Liver (tissue), 9 donors: Measurements from ENCODE around the gene GPR55. TPM values are rescaled to one million over a fixed set of nuclear protein-coding genes. Genes with fewer than 3 reads are reported as not detected.

Source experiments
- DNase-seq: peaks from one replicate; pipeline ENCODE4 v3.0.0-alpha.2; 2017; ENCODE audit warnings: low spot score
- H3K27ac ChIP-seq, 2 donors: one replicate each; pipeline ENCODE4 v1.7.0; 2013; ENCODE audit warnings: inconsistent platforms in 2 of 2, low read length in 2 of 2, control low read depth in 1 of 2, low read depth in 1 of 2, mild to moderate bottlenecking in 1 of 2
- H3K27me3 ChIP-seq, 4 donors: one replicate each; pipeline versions ENCODE4 v1.6.1 to v1.7.0; 2013; ENCODE audit warnings: low read length in 3 of 4, inconsistent platforms in 1 of 4, mild to moderate bottlenecking in 1 of 4, moderate library complexity in 1 of 4; ENCODE audit not compliant: control insufficient read depth in 4 of 4, insufficient read depth in 4 of 4
- H3K36me3 ChIP-seq, 4 donors: one replicate each; pipeline versions ENCODE4 v1.6.1 to v1.7.0; 2013; ENCODE audit warnings: low read length in 3 of 4, mild to moderate bottlenecking in 3 of 4, low read depth in 1 of 4, moderate library complexity in 1 of 4; ENCODE audit not compliant: control insufficient read depth in 4 of 4, insufficient read depth in 3 of 4
- H3K4me1 ChIP-seq, 4 donors: one replicate each; pipeline versions ENCODE4 v1.6.1 to v1.7.0; 2013; ENCODE audit warnings: low read length in 3 of 4, mild to moderate bottlenecking in 3 of 4, moderate library complexity in 1 of 4; ENCODE audit not compliant: control insufficient read depth in 4 of 4, insufficient read depth in 4 of 4
- H3K4me3 ChIP-seq, 3 donors: one replicate each; pipeline versions ENCODE4 v1.6.1 to v1.7.0; 2013; ENCODE audit warnings: low read length in 3 of 3, control low read depth in 1 of 3, low read depth in 1 of 3, mild to moderate bottlenecking in 1 of 3
- H3K9ac ChIP-seq, 2 donors: one replicate each; pipeline ENCODE4 v1.7.0; 2013; ENCODE audit warnings: low read length in 2 of 2, mild to moderate bottlenecking in 2 of 2, moderate library complexity in 2 of 2, control low read depth in 1 of 2, low read depth in 1 of 2
- H3K9me3 ChIP-seq, 4 donors: one replicate each; pipeline versions ENCODE4 v1.6.1 to v1.7.0; 2013; ENCODE audit warnings: low read length in 3 of 4; ENCODE audit not compliant: control insufficient read depth in 4 of 4
- ATF3 ChIP-seq: IDR thresholded peaks from 2 replicates; pipeline ENCODE4 v1.6.1; 2016; ENCODE audit warnings: antibody characterized with exemption
- CTCF ChIP-seq: fragments of 150-350 bp; IDR thresholded peaks from 2 replicates; pipeline ENCODE4 v1.5.1; 2017; ENCODE audit warnings: improper control_type of control experiment, low read depth, low read length; ENCODE audit not compliant: missing input control
- EGR1 ChIP-seq, 2 donors: IDR thresholded peaks; 2 replicates each; pipeline ENCODE4 v1.6.1; 2016 to 2018; ENCODE audit warnings: antibody characterized with exemption in 2 of 2, low read depth in 2 of 2
- FOXA1 ChIP-seq: IDR thresholded peaks from 2 replicates; pipeline ENCODE4 v1.6.1; 2016; ENCODE audit warnings: antibody characterized with exemption
- FOXA2 ChIP-seq: IDR thresholded peaks from 2 replicates; pipeline ENCODE4 v1.6.1; 2016; ENCODE audit warnings: antibody characterized with exemption
- GABPA ChIP-seq, 2 donors: IDR thresholded peaks in 1 of 2; conservative IDR thresholded peaks in 1 of 2; 2 replicates each; pipeline ENCODE4 v1.6.1; 2016; ENCODE audit warnings: antibody characterized with exemption in 2 of 2, mild to moderate bottlenecking in 1 of 2, moderate library complexity in 1 of 2
- HNF4A ChIP-seq, 2 donors: conservative IDR thresholded peaks; 2 replicates each; pipeline ENCODE4 v1.6.1; 2016; ENCODE audit warnings: antibody characterized with exemption in 2 of 2, mild to moderate bottlenecking in 2 of 2
- HNF4G ChIP-seq: IDR thresholded peaks from 2 replicates; pipeline ENCODE4 v1.6.1; 2016; ENCODE audit warnings: antibody characterized with exemption
- JUND ChIP-seq, 2 donors: IDR thresholded peaks; 2 replicates each; pipeline ENCODE4 v1.6.1; 2016; ENCODE audit warnings: antibody characterized with exemption in 2 of 2
- MAX ChIP-seq: IDR thresholded peaks from 2 replicates; pipeline ENCODE4 v1.6.1; 2016; ENCODE audit warnings: antibody characterized with exemption
- NR2F2 ChIP-seq: IDR thresholded peaks from 2 replicates; pipeline ENCODE4 v1.6.1; 2016; ENCODE audit warnings: antibody characterized with exemption
- RAD21 ChIP-seq, 2 donors: IDR thresholded peaks; 2 replicates each; pipeline ENCODE4 v1.6.1; 2016; ENCODE audit warnings: antibody characterized with exemption in 2 of 2, mild to moderate bottlenecking in 2 of 2
- REST ChIP-seq: IDR thresholded peaks from 2 replicates; pipeline ENCODE4 v1.6.1; 2016; ENCODE audit warnings: antibody characterized with exemption, mild to moderate bottlenecking
- RXRA ChIP-seq, 2 donors: IDR thresholded peaks; 2 replicates each; pipeline ENCODE4 v1.6.1; 2017 to 2018; ENCODE audit warnings: antibody characterized with exemption in 2 of 2, mild to moderate bottlenecking in 1 of 2
- SP1 ChIP-seq: IDR thresholded peaks from 2 replicates; pipeline ENCODE4 v1.6.1; 2018; ENCODE audit warnings: antibody characterized with exemption, mild to moderate bottlenecking
- TAF1 ChIP-seq: conservative IDR thresholded peaks from 2 replicates; pipeline ENCODE4 v1.6.1; 2016; ENCODE audit warnings: antibody characterized with exemption, mild to moderate bottlenecking
- YY1 ChIP-seq: IDR thresholded peaks from 2 replicates; pipeline ENCODE4 v1.6.1; 2016; ENCODE audit warnings: antibody characterized with exemption, mild to moderate bottlenecking
- WGBS: extraction: QIAGEN DNeasy Blood & Tissue Kit; methylation state at CpG from one replicate; pipeline ENCODE4 v1.1.7; 2013; 5-methylcytosine and 5-hydroxymethylcytosine counted together
- polyA plus RNA-seq, 2 donors: library from polyadenylated mRNA; stranded (reverse) in 1 of 2; unstranded in 1 of 2; fragments of 200-250 nt in 1 of 2; fragments of >200 nt in 1 of 2; fragmentation: Nextera tagmentation in 1 of 2; extraction: Ambion mirVana in 1 of 2; gene quantifications; one replicate each; pipeline versions ENCODE4 v1.2.1 to v1.2.3, GENCODE V29; 2013 to 2015
- total RNA-seq, 2 donors: library from RNA; depleted of rRNA; stranded (reverse); fragments of >200 nt; gene quantifications; one replicate each; pipeline ENCODE4 v1.2.3, GENCODE V29; 2014
- donor health status: healthy.
- donor health status: healthy.
- donor health status: healthy.
- donor health status: healthy.
- donor health status: healthy.

The GPR55 gene
- total and polyA plus RNA-seq, 4 donors, result 0.05 to 0.17 (median 0.10) TPM; not detected in 1

GRCh38 chr2:230908092-230908594 lies 16.9 kb downstream of the GPR55 start:
- Histone ChIP-seq H3K9me3 (no peaks in the 10 kb centered on the region), H3K36me3 (no peaks in the 10 kb centered on the region), H3K27me3 (no peaks in the 10 kb centered on the region), H3K9ac (no peak overlapping the region), H3K4me1 (no peaks in the 10 kb centered on the region), H3K27ac (no peak overlapping the region), H3K4me3 (no peak overlapping the region)
- no peak for DNase-seq
- WGBS, result 80% methylated on average over 6 of the region's 6 CpGs
- TF ChIP-seq REST (no peak), YY1 (no peak), FOXA2 (no peak), ATF3 (no peak), FOXA1 (no peak), EGR1 (IDR thresholded peaks at IDR 0.05; ENCODE audit: low read depth in 2 of 2) (no peak), CTCF (no peak)

GRCh38 chr2:230907361-230908091 lies 17.5 kb downstream of the GPR55 start:
- no peak for DNase-seq
- H3K27ac ChIP-seq, result no peak overlapping the region
- 93% methylated on average over 16 of the region's 16 CpGs for WGBS
- no peaks in the 10 kb centered on the region for H3K9me3 ChIP-seq
- no peaks in the 10 kb centered on the region for H3K27me3 ChIP-seq
- no peaks in the 10 kb centered on the region for H3K4me1 ChIP-seq
- H3K9ac ChIP-seq, result no peak overlapping the region
- no peaks in the 10 kb centered on the region for H3K36me3 ChIP-seq
- no peak overlapping the region for H3K4me3 ChIP-seq
- no peak for TF ChIP-seq HNF4A (conservative IDR thresholded peaks at IDR 0.05)
- TF ChIP-seq EGR1 (IDR thresholded peaks at IDR 0.05; ENCODE audit: low read depth in 2 of 2), result no peak
- no peak for TF ChIP-seq FOXA2
- no peak for TF ChIP-seq CTCF
- no peak for TF ChIP-seq MAX
- no peak for TF ChIP-seq GABPA (IDR thresholded peaks at IDR 0.05 in 1 of 2, conservative IDR thresholded peaks at IDR 0.05 in 1 of 2)
- TF ChIP-seq HNF4G, result no peak
- TF ChIP-seq FOXA1, result no peak
- TF ChIP-seq SP1, result no peak
- no peak for TF ChIP-seq TAF1
- TF ChIP-seq NR2F2, result no peak
- TF ChIP-seq JUND (IDR thresholded peaks at IDR 0.05), result no peak
- no peak for TF ChIP-seq REST
- no peak for TF ChIP-seq YY1
- no peak for TF ChIP-seq RAD21 (IDR thresholded peaks at IDR 0.05)
- TF ChIP-seq ATF3, result no peak
- TF ChIP-seq RXRA (IDR thresholded peaks at IDR 0.05), result no peak
